HG03175 (cell line): ENCODE data around the gene CNIH3.
A peak's percentile ranks its signal among the peaks of the same experiment; 100 is the strongest.
"Not testable (repeated sequence)": the region's sequence is repeated elsewhere in the genome, so short reads cannot be mapped to it uniquely, and the experiment has no call there.

Experiments
- ATAC-seq: cut with Tn5 transposase; IDR thresholded peaks from one replicate; pipeline ENCODE4 v1.9.1; 2021; ENCODE audit warnings: mild to moderate bottlenecking, moderate library complexity; ENCODE audit not compliant: unreplicated experiment

The CNIH3 gene

DNA sequence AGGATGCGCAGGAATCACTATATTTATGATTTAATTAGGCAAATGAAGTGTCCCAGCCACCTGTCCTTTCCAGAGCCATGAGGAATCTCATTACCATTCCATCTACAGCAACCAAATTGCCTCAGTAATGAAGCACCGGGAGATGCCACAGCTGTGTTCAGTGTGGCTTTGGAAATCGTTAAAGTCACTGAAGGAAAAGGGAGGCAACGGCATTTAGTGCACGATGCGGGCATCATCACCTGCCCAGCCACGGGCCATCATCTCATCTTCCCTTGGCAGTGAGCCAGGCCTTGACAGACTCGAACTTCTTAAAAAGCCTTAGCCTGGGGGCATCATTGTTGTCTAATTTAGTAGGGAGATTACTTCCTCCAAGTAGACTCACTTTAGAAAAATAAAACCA, 67.8 kb downstream of the CNIH3 start:
- no peak for ATAC-seq

DNA sequence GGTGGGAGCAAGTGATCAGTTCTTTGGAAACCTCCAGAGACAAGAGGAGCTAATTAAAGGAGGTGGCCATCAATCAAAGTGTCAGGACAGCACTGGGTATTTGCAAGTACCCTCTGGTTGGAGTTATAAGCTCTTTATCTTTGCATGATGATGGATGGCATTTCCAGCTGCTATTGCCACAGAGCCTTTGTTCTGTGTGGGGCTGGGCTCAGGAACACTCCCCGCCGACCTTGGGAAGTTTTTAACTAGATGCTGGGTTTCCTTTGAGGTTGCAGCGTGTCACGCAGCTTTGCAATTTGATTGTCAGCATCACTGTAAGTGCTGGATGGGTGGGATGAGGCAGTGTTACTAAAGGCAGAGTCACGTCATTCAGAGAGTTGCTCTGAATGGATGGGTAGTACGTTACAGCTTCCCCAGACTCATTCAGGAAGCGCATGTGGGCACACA, 68.9 kb downstream of the CNIH3 start:
- ATAC-seq = no peak

DNA sequence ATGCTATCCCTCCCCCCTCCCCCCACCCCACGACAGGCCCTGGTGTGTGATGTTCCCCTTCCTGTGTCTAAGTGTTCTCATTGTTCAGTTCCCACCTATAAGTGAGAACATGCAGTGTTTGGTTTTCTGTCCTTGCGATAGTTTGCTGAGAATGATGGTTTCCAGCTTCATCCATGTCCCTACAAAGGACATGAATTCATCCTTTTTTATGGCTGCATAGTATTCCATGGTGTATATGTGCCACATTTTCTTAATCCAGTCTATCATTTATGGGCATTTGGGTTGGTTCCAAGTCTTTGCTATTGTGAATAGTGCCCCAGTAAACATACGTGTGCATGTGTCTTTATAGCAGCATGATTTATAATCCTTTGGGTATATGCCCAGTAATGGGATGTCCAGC, 70.0 kb downstream of the CNIH3 start:
- not testable (repeated sequence) for ATAC-seq

DNA sequence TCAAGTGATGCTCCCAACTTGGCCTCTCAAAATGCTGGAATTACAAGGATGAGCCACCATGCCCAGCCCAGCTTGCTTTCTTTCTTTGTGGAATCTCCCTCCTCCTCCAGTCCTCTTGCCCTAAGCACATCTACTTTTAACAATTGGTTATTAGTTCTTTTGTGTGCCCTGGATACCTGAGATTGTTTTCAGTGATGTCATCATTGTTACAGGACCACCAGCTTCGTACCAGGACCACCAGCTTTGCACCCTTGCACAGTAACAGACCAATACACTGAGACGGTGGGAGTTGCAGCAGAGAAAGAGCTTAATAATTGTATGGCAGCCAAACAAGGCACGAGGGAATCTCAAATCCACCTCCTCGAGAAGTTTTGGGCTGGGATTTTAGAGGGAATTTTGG, 71.3 kb downstream of the CNIH3 start:
- no peak for ATAC-seq

DNA sequence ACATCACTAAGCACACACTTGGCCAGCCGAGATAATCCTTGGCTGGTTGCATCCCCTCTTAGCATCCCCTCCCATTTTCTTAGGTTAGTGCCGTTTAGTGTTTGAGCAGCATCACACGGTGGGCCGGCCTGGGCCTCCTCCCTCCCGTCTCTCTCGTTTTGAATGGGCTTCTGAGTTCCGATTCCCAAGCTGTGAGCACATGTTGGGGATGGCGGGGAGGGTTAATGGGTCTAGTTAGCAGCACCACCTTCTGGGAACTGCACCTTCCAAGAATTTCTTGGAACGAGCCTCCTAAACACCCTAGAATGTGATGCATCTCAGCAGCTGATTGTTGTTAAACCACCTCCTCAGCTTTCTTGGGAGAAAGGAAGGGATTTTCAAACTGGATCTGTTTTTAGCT, 73.3 kb downstream of the CNIH3 start:
- no peak for ATAC-seq

DNA sequence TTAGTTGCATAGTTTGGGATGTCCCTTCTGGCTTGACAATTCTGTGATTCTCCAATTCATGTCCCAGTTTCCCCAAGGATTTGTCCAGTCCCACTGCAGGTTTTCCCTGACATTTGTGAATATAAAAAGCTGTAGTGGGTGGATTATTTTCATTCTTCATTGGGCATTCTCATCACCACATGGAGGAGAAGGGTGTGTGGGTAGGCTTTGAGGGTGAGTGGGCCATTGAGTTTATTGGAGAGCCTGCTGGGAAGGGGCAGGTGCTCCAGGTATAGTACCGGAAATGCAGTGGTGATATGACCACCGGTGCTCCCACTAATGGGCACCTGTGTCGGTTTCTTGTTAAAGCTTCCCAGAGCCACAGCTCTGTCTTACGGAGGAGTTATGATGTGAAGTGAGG, 74.5 kb downstream of the CNIH3 start:
- no peak for ATAC-seq

DNA sequence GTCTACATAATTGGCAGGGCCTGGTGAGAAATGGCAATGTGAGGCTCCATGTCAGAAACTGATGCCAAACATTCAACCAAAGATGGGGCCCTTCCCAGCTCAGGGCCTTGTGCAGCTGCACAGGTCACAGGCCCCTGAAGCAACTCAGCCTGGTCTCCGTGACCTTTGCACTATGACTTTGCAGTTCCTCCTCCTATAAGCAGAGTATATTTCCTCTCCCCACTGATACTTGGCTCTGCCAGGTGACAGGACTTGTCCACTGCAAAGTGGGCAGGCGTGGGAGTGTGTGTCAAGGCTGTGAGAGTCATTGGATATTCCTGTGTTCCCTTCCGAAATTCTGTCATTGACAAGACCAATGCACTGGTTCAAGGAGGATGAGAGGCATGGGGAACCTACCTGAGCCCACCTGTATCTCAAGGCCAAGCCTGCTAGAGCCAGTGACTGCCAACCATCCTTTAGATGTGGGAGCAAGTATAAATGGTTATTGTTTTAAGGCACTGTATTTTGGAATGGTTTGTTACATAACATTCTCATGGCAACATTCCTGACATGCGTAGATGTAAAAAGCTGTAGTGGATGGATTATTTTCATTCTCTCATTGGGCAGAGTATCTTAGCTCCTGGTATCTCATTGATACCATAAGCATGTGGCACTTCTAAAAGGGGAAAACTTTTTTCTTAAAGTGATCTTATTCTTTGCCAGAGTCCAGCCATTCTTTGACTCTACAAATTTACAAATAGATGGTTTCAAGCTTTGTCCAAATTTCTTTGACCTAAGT, 75.2 kb downstream of the CNIH3 start:
- ATAC-seq = no peak

DNA sequence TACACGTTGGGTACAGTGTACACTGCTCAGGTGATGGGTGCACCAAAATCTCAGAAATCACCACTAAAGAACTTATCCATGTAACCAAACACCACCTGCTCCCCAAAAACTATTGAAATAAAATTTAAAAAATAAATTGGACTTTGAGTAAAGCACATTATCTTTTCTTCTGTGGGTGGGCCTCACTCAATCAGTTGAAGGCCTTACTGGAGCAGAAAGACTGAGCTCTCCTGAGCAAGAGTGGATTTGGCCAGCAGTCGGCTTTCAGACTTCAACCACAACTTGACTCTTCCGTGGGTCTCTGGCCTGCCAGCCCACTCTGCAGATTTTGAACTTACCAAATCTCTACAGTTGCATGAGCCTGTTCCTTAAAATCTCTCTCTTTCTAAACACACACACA, 78.9 kb downstream of the CNIH3 start:
- no peak for ATAC-seq

DNA sequence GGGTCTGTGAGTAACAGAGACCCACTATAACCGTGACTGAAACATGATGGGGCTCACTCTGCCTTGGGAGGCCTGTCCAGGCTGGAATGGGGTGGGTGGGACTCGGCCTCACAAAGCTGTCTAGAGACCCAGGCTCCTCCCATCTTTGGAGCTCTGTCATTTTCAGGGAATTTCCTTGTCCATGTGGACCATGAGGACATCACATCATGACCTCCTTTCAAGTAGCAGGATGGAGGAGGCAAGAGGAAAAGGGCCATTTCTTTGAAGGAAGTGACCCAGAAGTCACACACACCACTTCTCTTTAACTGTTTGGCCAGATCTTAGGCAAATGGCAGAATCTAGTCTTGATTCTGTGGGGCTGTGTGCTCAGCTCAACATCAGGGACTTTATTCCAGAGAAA, 79.9 kb downstream of the CNIH3 start:
- ATAC-seq = no peak

DNA sequence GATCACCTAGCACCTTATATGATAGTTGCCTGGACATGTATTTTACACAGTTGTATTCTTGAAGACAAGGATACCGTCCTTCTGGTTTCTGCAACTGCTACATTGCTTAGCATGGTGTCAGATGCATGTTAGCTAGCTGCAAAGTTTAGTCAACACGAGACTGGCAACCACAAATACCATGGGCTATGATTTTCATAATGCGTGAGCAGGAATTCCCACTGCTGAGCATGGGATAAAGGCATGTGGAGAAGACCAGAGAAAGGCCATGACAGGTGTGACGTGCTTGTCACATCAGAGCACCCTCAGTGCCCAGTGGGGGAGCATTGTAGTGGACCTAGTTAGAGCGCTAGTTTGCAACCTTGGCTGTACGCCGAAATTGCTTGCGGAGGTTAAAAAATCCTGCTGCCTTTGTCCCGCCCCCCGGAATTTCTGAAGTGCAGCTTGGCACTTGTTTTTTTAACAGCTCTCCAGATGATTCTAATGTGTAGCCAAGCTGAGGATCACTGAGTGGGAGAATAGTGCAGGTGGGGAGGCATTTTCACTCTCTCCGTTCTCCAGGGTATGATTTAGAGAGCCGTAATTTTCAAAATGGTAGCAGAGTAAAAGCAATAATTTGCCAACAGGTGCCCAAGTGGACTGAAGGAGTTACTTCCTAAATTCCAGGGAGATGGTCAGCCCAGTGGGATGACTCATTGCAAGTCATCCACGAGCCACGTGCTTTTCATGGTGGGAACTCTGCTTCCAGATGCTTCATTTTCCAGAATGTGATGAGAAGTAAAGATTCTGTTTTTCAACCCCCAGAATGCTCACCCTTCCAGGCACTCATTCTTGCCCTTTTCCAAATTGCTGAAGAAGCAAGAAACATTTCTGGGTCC, 81.0 kb downstream of the CNIH3 start:
- no peak for ATAC-seq

DNA sequence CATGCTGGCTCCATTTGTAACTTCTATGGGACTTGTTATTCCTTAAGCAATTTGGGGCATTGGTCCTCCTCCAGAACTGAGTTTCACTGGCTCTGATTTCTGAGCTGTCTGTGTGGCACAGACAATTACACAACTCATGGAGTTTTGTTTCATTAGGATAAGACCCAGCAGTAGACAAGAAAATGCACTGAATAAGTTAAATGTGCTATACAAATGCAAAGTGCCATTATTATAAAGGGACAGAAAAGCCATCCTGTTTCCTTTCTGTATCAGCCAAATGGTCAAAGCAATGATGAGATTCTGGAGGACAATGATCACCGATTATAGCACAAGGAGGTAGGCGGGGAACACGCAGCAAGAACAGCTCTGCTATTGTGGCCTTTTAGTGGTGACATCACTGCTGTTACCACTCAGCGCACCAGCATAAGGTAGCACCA, 81.9 kb downstream of the CNIH3 start:
- ATAC-seq = no peak

DNA sequence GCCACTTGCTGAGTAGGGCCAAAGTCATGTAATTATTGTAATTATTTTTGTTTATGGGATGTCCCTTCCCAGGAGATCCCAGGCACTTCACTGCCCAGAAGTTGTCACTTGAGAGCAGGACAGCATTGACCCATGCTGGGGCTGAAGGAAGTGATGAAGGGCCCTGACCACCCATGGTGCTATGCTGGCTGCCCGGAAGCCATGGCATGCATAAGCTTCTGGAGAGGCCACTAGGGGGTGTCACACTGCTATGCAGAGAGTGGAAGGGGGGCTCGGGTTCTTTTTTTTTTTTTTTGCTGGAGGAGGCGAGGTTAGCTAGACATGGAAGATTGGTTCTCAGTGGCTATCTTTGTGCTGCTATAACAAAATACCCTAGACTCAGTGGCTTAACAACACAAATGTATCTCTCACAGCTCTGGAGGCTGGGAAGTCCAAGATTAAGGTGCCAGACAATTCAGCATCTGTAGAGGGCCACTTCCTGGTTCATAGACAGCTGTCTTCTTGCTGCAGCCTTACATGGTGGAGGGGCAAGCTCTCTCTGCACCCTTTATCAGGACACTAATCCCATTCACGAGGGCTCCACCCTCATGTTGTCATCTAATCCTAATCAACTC, 84.9 kb downstream of the CNIH3 start:
- peak; percentile 57 for ATAC-seq

DNA sequence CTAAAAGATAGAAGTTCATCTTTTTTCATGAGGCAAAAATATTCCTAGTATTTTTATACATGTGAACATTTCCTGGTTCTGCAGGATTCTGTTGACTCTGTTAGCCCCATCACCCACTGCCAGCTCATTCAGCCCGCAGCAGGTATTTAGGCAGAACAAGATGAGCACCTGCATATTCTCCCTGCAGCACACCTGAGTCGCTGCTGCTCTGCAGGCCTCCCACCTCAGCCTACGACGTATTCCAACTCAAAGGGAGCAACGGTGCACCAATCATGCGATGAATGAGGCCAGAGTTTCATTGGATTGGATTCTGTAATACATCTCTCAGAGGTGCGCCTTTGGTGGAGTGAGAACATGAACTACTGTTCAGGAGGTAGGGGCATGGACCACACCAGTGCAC, 87.6 kb downstream of the CNIH3 start:
- no peak for ATAC-seq

DNA sequence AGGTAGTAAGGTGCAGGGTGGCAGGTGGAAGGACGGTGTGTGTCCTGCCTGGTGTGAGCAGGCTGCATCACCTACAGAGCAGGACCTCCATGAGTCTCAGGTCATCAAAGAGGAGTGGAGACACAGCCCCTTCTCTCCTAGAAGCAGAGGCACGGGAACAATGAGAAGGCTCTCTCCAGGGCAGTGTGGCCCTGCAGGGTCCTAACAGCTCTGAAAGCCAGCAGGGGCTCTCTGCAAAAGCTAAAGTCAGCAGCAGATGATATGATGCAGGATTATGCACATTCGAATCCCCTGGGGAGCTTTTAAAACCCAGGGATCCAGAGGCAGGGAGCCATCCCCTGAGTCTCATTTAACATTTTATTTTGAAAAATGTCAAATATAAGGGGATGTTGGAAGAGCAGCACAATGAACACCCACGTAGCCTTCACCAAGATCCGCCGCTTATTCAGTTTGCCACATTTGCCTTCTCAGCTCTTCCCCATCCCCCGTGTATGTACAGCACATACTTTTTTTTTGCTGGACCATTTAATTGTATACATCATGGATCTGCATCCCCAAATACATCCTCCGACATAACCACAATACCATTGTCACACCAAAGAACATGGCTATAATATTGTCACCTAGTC, 88.1 kb downstream of the CNIH3 start:
- ATAC-seq = no peak

DNA sequence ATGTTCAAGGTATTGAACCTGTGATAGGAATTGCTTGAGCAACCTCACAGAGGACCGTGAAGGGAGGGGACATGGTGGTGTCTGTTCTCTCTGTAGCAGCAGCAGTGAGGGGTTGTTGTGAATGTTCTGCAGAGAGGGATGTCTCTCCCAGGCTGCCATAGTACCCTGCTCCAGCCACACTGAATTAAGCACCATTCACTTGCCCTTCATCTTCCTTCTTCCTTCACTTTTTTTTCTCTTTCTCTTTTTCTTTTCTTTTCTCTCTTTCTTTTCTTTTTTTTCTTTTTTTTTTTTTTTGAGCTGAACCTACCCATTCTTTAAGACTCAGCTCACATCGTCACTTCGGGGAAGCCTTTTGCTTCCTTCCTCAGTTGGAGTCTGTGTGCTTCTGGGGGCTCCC, 89.5 kb downstream of the CNIH3 start:
- ATAC-seq = no peak

DNA sequence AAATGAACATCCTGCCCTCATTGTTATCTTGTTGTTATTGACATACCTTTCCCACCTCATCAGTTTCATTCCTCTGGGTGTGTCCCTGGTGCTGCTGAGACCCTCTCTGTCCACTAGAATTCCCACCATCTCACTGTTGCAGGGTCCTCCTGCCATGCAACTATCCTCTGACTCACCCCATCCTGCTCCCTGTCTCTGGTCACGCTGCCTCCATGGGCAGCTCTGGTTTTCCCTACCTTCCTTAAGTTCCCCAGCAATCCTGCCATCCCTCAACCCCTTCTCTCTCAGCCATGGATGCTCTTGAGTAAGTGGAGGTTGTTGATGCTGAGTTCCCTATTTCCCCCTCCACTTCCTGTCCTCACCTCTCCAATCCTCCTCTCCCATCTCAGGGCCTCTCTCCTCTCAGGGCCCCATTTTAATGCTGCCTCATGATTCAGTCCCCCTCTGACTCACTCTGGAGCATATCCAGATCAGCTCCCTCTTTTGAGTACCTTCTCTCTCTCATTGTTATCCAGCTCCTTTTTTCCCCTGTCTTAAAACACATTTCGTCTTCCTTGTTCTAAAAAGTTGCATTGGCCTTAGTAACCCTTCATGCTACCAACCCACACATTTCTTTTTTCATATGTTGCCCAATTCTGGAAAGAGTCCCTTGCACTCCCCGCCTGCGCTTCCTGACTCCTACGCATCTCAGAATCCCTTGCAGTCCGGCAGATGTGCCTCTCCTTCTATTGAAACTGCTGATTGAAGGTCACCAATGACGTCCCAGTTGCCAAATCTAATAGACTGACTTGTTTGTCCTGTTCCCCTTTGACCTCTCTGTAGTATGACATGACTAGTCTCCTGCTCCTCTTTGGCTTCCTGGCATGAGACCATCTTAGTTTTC, 92.0 kb downstream of the CNIH3 start:
- no peak for ATAC-seq

DNA sequence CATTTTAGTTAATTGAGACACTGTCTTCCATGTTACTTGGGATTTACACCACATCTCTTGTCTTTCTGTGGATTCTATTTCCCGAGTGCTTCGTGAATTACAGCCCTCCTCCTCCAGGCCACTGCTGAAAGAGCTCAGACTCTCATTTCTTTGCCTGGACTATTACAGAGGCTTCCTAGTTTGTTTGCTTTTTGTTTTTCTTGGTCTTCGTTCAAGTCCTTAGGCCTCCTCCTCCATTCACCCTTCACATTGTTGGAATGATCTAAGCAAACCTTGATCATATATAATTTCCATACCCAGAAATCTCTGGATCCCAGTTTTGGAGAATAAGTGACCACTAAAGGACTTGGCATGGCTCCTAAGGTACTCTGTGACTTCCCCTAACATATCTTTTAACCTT, 94.1 kb downstream of the CNIH3 start:
- no peak for ATAC-seq

DNA sequence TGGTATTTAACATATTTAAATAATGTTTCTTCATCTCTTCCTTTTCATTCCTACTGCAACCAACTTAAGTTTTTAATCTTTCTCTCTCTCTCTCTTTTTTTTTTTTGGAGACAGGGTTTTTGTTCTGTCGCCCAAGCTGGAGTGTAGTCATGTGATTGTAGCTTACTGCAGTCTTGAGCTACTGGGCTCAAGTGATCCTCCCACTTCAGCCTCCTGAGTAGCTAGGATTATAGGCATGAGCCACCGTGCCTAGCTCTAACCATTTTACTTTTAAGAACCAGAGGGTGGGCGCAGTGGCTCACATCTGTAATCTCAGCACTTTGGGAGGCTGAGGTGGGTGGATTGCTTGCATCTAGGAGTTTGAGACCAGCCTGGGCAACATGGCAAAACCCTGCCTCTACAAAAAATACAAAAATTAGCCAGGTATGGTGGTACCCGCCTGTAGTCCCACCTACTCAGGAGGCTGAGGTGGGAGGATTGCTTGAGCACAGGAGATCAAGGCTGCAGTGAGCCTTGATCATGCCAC, 95.2 kb downstream of the CNIH3 start:
- not testable (repeated sequence) for ATAC-seq

DNA sequence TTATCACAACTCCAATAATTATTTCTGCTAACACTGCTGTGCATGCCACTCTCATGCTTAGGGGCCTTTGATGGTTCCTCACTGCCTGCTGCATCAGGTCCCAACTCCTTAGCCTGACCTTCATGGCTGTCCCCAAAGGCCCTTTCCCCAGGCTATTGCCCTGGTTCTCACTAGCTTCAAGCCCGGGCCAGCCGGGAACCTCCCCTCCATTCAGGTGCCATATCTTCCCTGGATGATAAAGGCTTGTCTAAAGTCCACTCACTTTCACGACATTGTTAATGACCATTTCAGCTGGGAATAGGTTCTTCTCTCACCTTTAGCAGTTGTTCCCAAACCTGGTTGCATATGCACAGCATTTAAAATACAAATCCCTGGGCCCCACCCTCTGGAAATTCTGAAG, 95.8 kb downstream of the CNIH3 start:
- ATAC-seq = no peak

DNA sequence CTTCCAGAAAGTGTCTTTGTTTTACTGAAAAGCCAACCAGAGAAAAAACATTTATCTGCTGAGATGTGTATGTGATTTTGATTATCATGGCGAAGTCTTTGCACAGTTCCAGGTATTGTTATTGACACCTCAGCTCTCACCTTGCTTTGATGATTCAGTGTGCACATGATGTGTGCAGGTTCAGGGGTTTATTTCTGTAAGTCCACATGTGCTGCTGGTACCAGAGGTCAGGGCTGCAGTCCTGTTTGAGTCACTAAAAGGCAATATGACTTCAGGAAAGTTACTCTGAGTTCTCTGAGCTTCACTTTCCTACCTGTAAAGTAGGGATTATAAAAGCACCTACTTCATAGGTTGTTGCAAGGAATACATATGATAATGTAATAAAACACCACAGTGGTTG, 97.1 kb downstream of the CNIH3 start:
- no peak for ATAC-seq
